Bronchus fibroblast of lung (primary cell): Measurements from ENCODE around the gene SRPX2. TPM values are rescaled to one million over a fixed set of nuclear protein-coding genes. Genes with fewer than 3 reads are reported as not detected.

ENCODE experiments used
- total RNA-seq: library from RNA; depleted of rRNA; stranded (reverse); fragments of >200 nt; gene quantifications from 2 replicates; pipeline ENCODE4 v1.2.3, GENCODE V29; 2015

Gene SRPX2, protein sequence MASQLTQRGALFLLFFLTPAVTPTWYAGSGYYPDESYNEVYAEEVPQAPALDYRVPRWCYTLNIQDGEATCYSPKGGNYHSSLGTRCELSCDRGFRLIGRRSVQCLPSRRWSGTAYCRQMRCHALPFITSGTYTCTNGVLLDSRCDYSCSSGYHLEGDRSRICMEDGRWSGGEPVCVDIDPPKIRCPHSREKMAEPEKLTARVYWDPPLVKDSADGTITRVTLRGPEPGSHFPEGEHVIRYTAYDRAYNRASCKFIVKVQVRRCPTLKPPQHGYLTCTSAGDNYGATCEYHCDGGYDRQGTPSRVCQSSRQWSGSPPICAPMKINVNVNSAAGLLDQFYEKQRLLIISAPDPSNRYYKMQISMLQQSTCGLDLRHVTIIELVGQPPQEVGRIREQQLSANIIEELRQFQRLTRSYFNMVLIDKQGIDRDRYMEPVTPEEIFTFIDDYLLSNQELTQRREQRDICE
- 20.8 and 32.4 TPM in 2 replicates for total RNA-seq

DNA sequence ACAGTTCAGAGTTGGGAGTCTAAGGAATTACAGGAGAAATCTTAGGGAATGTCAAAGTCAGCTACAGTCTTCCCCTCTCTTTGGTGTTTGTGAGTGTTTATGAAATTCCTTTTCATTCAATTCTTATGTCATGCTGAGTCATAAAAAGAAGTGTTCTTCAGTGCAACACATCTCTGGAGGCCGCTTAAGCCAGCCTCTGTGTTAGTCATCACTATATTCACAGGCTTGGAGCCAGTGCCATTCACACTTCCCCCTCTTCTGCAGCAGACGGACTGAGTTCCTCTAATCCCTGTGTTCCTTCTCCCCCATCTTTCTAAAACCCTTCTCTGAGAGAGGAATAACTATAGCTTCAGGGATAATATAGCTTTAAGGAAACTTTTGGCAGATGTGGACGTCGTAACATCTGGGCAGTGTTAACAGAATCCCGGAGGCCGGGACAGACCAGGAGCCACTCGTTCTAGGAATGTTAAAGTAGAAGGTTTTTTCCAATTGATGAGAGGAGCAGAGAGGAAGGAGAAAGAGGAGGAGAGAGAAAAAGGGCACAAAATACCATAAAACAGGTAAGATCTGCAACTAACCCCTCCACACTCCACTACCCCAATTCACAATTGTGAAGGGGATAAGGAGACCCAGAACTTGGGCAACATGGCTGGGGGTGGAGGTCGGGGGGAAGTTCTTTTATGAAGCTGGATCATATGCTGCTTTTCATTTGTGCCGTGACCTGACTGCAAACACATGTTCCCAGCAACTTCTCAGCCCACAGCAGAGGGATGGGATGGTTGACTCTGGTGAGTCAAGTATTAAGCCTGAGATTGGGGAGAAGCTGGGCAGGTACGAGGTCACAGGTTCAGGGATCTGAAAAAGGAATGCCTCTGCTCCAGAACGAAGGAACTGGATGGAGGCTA is at the start of gene SRPX2:
Gene SRPX2 (plus strand): TSS at position 244 of the 905 bp plus-strand sequence. CDS start 2,124 bp downstream, outside the sequence.

DNA sequence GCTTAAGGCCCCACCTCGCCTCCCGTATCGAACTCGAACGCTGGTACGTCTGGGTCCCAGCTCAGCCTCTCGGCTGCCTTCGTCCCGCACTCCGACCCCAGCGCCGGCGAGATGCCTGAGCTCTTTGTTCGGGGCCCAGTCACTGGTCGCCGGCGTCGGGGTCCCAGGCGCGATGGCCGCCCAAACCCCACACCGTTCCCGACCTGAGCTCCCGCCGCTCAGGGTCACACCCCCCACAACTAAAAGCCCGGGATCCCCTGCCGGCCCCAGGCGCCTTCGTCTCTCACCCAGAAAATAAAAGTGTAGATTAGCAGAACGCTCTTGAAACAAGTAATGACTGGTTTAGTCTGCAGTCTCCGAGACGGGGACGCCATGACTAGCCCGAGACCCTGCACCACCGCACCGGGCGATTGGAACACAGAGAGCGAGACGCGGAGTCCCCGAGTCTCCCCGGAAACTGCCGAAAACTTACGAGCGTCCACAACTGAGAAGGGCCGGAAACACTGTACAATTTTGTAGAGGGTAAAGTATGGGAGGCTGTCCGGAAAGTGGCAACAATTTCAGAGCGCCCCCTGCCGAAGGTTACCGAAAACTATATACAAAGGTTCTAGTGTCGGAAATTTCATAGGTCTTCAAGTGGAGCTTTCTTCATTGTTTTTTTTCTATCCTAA is 7.5 kb upstream of the SRPX2 start, which contains the start of gene TSPAN6:
Gene TSPAN6 (minus strand): TSS at position 486 of the 671 bp plus-strand sequence. CDS start 112 bp downstream, at position 374.

Other genes starting within 250 kb of the SRPX2 start
- under 0.01 TPM in 1 of 2 replicates, not detected in the other for gene PCDH19, start 233.9 kb upstream of the SRPX2 start, total RNA-seq
- not detected in 2 replicates for gene TNMD, start 59.3 kb upstream of the SRPX2 start, total RNA-seq
- gene TSPAN6, start 7.4 kb upstream of the SRPX2 start, total RNA-seq: 17.4 and 20.0 TPM in 2 replicates
- 3.5 and 3.6 TPM in 2 replicates for gene SYTL4, start 87.9 kb downstream of the SRPX2 start, total RNA-seq
- 22.5 and 23.9 TPM in 2 replicates for gene CSTF2, start 176.2 kb downstream of the SRPX2 start, total RNA-seq
- not detected in 2 replicates for gene NOX1, start 230.2 kb downstream of the SRPX2 start, total RNA-seq